ENCODE data around the gene CYP2W1.

Gene CYP2W1

DNA sequence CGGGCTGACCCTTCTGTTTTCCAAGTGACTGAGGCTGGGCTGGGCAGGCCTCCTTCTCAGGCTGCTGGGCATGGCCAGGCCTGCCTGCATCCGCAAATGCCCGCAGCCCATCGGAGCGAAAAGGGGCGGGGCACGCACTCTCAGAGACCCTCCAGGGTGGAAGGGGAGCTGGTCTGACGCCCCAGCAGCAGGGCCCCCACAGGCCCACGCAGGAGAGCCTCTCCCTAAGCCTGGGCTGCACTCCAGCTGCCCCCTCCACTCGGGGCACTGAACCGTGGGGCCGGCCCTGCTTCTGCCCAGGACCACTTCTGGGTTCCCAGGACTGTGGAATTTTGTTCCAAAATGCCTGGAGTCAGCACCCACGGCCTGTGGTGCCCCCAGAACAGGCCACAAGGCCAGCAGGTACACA is 37.8 kb upstream of the CYP2W1 start:
- ChIA-PET CTCF (no interaction called here), POLR2A (no interaction called here)
- H3K36me3 ChIP-seq (ENCODE audit: control insufficient read depth in 2 of 2, insufficient read depth in 1 of 2, low read length in 2 of 2): no peaks in the 10 kb centered on the region
- no peak overlapping the region for H3K27ac ChIP-seq (ENCODE audit: extremely low read depth, low read depth, low read length)
- H3K4me3 ChIP-seq (ENCODE audit: low read depth, low read length): no peak overlapping the region
- TF ChIP-seq ZIC2 (tag by site-specific recombination; IDR thresholded peaks at IDR 0.05): no peak
- no peaks in the 10 kb centered on the region for H3K9me3 ChIP-seq (ENCODE audit: control insufficient read depth, insufficient read depth, low read depth, low read length)
- no peaks in the 10 kb centered on the region for H3K4me1 ChIP-seq (ENCODE audit: control insufficient read depth, insufficient read depth, low read length)

- Histone ChIP-seq H3K36me3 (ENCODE audit: control insufficient read depth in 2 of 2, insufficient read depth in 1 of 2, low read length in 2 of 2) (no peaks in the 10 kb centered on the region), H3K27ac (ENCODE audit: extremely low read depth, low read depth, low read length) (no peak overlapping the region), H3K9me3 (ENCODE audit: control insufficient read depth, insufficient read depth, low read depth, low read length) (no peaks in the 10 kb centered on the region), H3K4me1 (ENCODE audit: control insufficient read depth, insufficient read depth, low read length) (no peaks in the 10 kb centered on the region), H3K4me3 (ENCODE audit: low read depth, low read length) (no peak overlapping the region)
- no peak for TF ChIP-seq KLF1 (tag by site-specific recombination; IDR thresholded peaks at IDR 0.05)
- ChIA-PET CTCF (no interaction called here), POLR2A (no interaction called here)
These were observed 37.3 kb upstream of the CYP2W1 start for GRCh38 chr7:945556-946255.

DNA sequence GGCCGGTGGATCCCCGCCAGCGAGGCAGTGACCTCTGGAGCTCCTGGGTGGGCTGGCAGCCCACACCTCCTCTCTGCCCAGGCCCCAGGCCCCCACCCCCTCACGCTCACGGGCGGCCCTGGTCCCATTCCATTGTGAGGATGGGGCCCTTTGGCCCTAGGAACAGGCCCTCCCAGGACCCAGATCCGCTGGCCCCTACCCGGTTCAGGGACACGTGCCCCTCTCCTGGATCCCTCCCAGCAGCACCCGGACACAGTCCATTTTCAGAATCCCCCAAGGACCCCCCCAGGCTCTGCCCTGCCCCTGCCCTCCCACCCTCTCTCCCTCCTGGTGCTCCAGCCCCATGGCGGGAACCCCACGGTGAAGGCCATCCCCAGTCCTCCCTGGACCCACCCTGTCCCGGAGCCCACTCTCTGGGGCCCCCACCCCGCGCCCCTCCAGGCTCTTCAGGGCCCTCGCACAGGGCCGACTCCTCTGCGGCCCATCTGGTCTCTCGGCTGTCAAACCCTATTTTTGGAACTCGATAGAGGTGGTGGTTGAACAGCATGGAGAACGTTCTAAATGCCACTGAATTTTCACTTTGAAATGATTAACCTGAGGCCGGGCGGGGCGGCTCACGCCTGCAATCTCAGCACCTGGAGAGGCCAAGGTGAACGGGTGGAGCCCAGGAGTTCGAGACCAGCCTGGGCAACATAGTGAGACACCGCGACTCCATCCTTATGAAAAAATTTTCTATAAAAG is 36.6 kb upstream of the CYP2W1 start:
- no peak overlapping the region for H3K4me3 ChIP-seq (ENCODE audit: low read depth, low read length)
- no peak overlapping the region for H3K27ac ChIP-seq (ENCODE audit: extremely low read depth, low read depth, low read length)
- H3K4me1 ChIP-seq (ENCODE audit: control insufficient read depth, insufficient read depth, low read length): no peaks in the 10 kb centered on the region
- CTCF ChIA-PET: no interaction called here
- H3K9me3 ChIP-seq (ENCODE audit: control insufficient read depth, insufficient read depth, low read depth, low read length): no peaks in the 10 kb centered on the region
- POLR2A ChIA-PET: no interaction called here
- H3K36me3 ChIP-seq (ENCODE audit: control insufficient read depth in 2 of 2, insufficient read depth in 1 of 2, low read length in 2 of 2): no peaks in the 10 kb centered on the region
- TF ChIP-seq ZEB2 (tag by site-specific recombination; IDR thresholded peaks at IDR 0.05) (no peak), ZNF16 (tag by site-specific recombination; IDR thresholded peaks at IDR 0.05; ENCODE audit: low read depth) (no peak), ZBTB7A (tag by site-specific recombination; IDR thresholded peaks at IDR 0.05; ENCODE audit: low read depth) (no peak)

GRCh38 chr7:947391-948210 is 35.4 kb upstream of the CYP2W1 start:
- CTCF ChIA-PET: no interaction called here
- no peaks in the 10 kb centered on the region for H3K4me1 ChIP-seq (ENCODE audit: control insufficient read depth, insufficient read depth, low read length)
- H3K27ac ChIP-seq (ENCODE audit: extremely low read depth, low read depth, low read length): no peak overlapping the region
- no peaks in the 10 kb centered on the region for H3K9me3 ChIP-seq (ENCODE audit: control insufficient read depth, insufficient read depth, low read depth, low read length)
- H3K4me3 ChIP-seq (ENCODE audit: low read depth, low read length): no peak overlapping the region
- no peak for TF ChIP-seq ZNF664 (tag by site-specific recombination; IDR thresholded peaks at IDR 0.05)
- TF ChIP-seq ZNF707 (tag by site-specific recombination; IDR thresholded peaks at IDR 0.05): no peak
- POLR2A ChIA-PET: no interaction called here
- no peaks in the 10 kb centered on the region for H3K36me3 ChIP-seq (ENCODE audit: control insufficient read depth in 2 of 2, insufficient read depth in 1 of 2, low read length in 2 of 2)

GRCh38 chr7:949021-949934 is 33.7 kb upstream of the CYP2W1 start:
- TF ChIP-seq ZNF426 (tag by site-specific recombination; IDR thresholded peaks at IDR 0.05) (no peak), ZNF157 (tag by site-specific recombination; IDR thresholded peaks at IDR 0.05) (peak; percentile 91)
- H3K27ac ChIP-seq (ENCODE audit: extremely low read depth, low read depth, low read length): no peak overlapping the region
- no peaks in the 10 kb centered on the region; the same call in 1 of the 2 replicates for H3K4me1 ChIP-seq (ENCODE audit: control insufficient read depth, insufficient read depth, low read length)
- ChIA-PET CTCF (interaction anchor here (0.6 kb wide), 1 partner anchor 358 kb away, joined by 3 read pairs; no protein-coding TSS in a partner anchor), POLR2A (no interaction called here)
- no peaks in the 10 kb centered on the region for H3K9me3 ChIP-seq (ENCODE audit: control insufficient read depth, insufficient read depth, low read depth, low read length)
- no peaks in the 10 kb centered on the region for H3K36me3 ChIP-seq (ENCODE audit: control insufficient read depth in 2 of 2, insufficient read depth in 1 of 2, low read length in 2 of 2)
- no peak overlapping the region for H3K4me3 ChIP-seq (ENCODE audit: low read depth, low read length)

Data from HEK293 (cell line).